ENCODE measurements around the gene RPP38.

DNA sequence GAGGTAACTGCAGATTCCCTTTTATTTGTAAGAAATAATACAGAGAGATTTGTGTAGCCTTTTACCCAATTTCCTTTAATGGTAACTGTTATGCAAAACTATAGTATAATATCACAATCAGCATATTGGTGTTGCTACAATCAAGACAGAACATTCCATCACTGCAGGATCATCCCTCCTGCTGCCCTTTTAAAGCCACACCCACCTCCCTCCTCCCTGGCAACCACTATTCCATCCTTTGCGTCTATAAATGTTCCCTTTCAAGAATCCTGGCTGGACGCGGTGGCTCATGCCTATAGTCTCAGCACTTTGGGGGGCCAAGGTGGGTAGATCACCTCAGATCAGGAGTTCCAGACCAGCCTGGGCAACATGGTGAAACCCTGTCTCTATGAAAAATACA lies 21.7 kb upstream of the RPP38 start:
- TF ChIP-seq EZH2 (IDR thresholded peaks at IDR 0.05; ENCODE audit: insufficient read depth, poor library complexity, severe bottlenecking) (no peak), EZH2phosphoT487 (IDR thresholded peaks at IDR 0.05; ENCODE audit: insufficient read depth, low read depth) (no peak)
